ENCODE data around the gene PLEKHO2.
"Not testable (repeated sequence)": the region's sequence is repeated elsewhere in the genome, so short reads cannot be mapped to it uniquely, and the experiment has no call there.

Gene PLEKHO2

GRCh38 chr15:64841344-64842095 is at the start of gene PLEKHO2:
Gene PLEKHO2, plus strand, starts transcription at chr15:64841915. Its CDS starts 102 bp downstream, at chr15:64842017.
- DNase-seq (ENCODE audit: low spot score), result peak; percentile 98

GRCh38 chr15:64792282-64792681 is 49.4 kb upstream of the PLEKHO2 start:
- DNase-seq (ENCODE audit: low spot score), result no peak

- not testable (repeated sequence) for DNase-seq (ENCODE audit: low spot score)
Measured at GRCh38 chr15:64795299-64795698, 46.4 kb upstream of the PLEKHO2 start.

GRCh38 chr15:64795921-64796320 is 45.8 kb upstream of the PLEKHO2 start:
- not testable (repeated sequence) for DNase-seq (ENCODE audit: low spot score)

- not testable (repeated sequence) for DNase-seq (ENCODE audit: low spot score)
Measured at GRCh38 chr15:64798905-64799304, 42.8 kb upstream of the PLEKHO2 start.

GRCh38 chr15:64800476-64800875 is 41.2 kb upstream of the PLEKHO2 start:
- DNase-seq (ENCODE audit: low spot score), result no peak

GRCh38 chr15:64803526-64803925 is 38.2 kb upstream of the PLEKHO2 start:
- DNase-seq (ENCODE audit: low spot score), result no peak

- DNase-seq (ENCODE audit: low spot score), result no peak
Measured at GRCh38 chr15:64804619-64805018, 37.1 kb upstream of the PLEKHO2 start.

- no peak for DNase-seq (ENCODE audit: low spot score)
Measured at GRCh38 chr15:64806509-64806908, 35.2 kb upstream of the PLEKHO2 start.

- peak; percentile 61 for DNase-seq (ENCODE audit: low spot score)
Measured at GRCh38 chr15:64807051-64807749, 34.5 kb upstream of the PLEKHO2 start.

GRCh38 chr15:64807751-64808222 is 33.9 kb upstream of the PLEKHO2 start:
- DNase-seq (ENCODE audit: low spot score), result peak; percentile 55

GRCh38 chr15:64808785-64809453 is 32.8 kb upstream of the PLEKHO2 start:
- no peak for DNase-seq (ENCODE audit: low spot score)

GRCh38 chr15:64809649-64810496 is 31.8 kb upstream of the PLEKHO2 start:
- DNase-seq (ENCODE audit: low spot score), result peak; percentile 91

GRCh38 chr15:64810497-64811326 is 31.0 kb upstream of the PLEKHO2 start:
- no peak for DNase-seq (ENCODE audit: low spot score)

GRCh38 chr15:64813075-64813474 is 28.6 kb upstream of the PLEKHO2 start:
- no peak for DNase-seq (ENCODE audit: low spot score)

GRCh38 chr15:64814283-64814682 is 27.4 kb upstream of the PLEKHO2 start:
- DNase-seq (ENCODE audit: low spot score), result not testable (repeated sequence)

GRCh38 chr15:64814965-64815364 is 26.8 kb upstream of the PLEKHO2 start:
- DNase-seq (ENCODE audit: low spot score), result not testable (repeated sequence)

- DNase-seq (ENCODE audit: low spot score), result no peak
Measured at GRCh38 chr15:64816452-64816851, 25.3 kb upstream of the PLEKHO2 start.

GRCh38 chr15:64824929-64825430 is 16.7 kb upstream of the PLEKHO2 start:
- DNase-seq (ENCODE audit: low spot score), result no peak

- DNase-seq (ENCODE audit: low spot score), result peak; percentile 94
Measured at GRCh38 chr15:64825431-64826294, 16.1 kb upstream of the PLEKHO2 start, which contains the start of gene PIF1. Gene PIF1, minus strand, starts transcription at chr15:64825647. Its CDS starts 1,312 bp downstream, at chr15:64824335.

Data from ecto neural progenitor cell (in vitro differentiated cells).